CD4-positive, alpha-beta T cell treated with Interferon alpha-2 for 1 hour (primary cell): ENCODE results near the gene DSTN.

ENCODE experiments used
- DNase-seq, 2 donors: peaks; one replicate each; pipeline ENCODE4 v3.0.0-alpha.2; 2020 to 2022

The DSTN gene

DNA sequence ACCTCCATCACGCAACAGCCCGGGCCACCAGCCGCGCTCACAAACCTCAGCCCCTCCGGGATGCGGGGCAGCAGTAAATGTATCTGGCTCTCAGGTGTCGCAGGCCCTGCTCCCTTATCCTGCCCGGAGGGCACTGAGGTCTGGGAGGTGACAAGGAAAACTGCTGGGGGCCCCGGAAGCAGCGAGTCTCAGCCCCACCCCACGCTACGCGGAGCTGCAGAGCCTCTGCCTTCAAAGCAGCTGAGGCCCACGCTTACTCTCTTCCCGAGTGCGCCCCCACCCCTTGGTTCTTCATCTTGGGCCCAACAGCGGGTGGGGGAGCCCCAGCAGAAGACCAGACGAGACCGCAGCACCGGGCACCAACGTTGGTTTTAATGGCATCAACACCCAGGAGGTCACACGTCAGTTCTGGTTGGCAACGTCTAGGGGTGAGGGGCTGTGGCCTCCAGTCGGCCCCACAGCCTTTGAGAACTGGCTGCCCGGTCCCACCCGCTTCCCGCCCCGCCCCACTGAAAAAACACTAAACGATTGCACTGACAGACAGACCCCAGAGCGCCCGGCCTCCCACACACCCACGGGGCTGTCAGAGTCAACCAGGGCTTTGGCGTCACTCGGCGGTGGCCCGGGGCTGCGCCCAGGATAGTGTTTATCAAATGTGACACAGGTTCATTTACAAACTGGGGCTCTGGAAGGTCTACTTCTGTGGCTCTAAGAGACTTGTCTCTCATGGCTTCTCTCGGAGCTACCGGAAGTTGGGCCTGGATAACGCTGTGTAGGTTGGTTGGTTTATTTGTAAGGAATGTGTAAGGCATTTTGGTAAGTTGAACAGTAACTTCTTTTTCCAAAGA is 43.7 kb downstream of the DSTN start:
- no peak for DNase-seq

DNA sequence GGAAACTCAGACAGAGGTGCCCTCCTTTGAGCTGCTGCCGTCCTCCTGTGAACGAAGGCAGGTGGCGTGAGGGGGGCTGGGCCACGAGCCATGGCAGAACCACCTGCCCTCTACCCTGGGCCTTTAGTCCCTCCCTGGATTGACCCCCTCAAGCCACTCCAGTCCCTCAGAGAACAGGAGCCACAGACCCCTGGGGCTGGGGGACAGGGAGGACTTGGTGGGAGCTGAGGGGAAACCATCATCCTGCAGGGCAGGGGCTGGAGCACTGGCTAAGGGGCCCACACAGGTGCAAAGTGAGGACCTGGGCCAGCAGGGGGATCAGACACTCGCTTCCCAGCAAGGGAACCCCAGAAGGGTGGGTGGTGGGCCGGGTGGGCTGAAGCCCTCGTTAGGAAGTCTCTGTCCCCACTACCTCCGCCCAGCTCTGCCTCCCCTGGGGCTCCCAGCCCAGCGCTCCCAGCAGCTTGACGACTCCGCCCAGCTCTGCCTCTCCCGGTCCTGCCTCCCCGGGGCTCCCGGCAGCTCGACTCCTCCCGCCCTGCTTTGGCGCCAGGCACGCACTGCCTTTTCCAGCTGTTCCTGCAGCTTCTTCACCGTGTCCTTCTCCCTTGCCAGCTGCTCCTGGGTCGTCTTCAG is 44.4 kb downstream of the DSTN start:
- DNase-seq = no peak

DNA sequence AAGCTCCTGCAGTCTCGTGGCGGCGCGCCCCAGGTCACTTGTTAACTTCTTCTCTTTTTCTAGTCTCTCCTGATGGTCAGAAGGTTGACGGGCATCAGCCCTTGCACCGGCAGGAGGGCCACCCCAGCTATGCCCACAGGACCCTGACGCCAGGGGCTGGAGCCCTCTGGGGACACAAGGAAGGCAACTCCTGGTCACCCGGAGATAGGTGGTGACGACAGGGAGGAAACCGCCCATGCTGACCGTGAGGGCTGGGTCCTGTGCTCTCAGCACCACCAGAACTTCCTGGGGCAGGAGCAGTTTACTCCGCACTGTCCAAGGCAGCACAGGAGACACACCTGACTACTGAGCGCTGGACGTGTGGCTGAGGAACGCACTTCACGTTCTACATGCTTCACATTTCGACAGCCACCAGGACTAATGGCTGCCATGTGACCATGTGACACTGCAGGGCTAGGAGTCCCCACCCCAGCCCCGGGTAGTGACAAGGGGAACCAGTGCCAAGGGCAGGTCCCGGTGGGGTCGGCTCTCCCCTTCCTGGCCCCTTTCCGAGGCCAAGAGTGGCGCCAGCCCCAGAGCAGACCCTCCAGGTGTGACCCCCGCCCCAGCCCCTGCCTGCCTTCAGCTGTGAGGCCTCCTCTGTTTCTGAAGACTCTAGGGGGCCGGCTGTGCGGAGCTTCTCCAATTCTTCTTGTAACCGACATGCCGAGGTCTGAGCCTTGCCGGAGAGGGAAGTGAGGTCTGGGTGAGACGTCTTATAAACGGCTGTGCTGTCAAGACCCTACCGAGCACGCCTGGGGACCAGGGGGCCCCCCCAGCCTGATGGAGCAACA is 45.2 kb downstream of the DSTN start:
- DNase-seq = no peak

DNA sequence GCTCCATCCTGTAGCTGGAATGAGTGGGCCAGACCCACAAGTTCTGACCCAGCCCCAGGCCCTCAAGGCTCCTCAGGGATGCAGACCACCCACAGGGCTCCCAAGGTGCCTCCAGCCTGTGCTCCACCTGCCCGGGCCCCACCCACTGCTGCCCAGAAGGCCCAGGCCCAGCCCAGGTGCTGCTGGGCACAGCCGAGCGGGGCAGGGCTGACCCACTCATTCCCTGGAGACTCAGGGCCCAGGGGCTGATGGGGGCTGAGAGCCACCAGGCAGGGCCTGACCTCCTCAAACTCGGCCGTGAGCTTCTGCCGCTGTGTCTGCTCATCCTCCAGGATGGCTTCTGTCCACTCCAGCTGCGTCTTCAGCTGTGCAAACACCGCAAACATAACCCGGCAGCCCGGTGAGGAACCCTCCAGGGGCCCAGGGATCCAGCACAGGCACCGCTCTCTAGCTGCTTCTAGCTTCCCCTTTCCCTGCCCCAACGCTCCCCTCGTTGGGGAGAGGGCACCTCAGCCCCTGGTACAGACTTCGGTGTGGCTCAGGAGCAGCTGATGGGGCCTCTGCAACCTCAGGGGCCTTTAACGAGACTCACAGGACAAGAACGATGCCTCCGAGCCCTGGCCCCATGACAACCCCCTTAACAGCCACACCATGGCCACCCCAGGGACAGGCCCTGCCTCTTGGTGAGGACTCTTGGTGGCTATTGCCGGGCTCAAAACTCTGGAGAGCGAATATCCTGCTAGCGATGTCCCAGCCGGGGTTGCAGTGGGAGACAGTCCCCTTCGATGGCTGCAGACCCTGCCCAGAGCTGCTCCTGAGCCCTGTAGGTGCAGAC is 46.0 kb downstream of the DSTN start:
- no peak for DNase-seq

DNA sequence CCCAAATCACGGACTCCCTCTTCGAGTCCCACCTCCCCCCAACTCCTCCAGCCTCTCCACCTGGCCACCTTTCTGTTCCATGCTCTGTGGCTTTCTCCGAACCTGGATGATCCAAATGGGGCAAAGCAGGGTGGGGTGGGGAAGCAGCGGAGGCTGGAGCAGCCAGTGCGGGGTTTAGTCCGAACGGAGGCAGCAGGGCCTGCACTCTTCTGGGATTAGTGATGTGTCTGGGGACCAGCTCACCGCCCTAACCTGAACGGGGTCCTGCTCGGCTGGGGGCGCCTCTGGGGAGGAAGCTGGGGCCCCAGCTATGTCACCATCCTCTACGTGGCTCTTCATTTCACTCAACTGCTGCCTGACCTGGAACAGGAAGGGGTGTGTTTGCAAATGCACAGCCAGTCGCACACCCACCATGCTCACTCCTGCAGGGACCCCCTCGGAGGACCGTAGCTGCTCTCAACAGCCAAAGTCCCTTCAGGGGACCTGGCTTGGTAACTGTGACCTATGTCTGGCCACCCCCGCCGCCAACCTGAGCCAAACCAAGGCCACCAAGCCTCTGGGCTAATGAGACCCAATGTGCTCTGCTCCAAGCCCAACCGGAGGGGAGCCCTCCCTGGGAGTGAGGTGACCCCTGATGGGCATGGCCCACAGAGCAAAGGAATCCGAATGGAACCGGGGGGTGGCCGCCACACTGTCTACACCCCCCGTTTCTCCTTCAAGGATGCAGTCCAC is 46.8 kb downstream of the DSTN start:
- DNase-seq = no peak

- peak; percentile 34 to 61 for DNase-seq
These were observed 47.5 kb downstream of the DSTN start for GRCh38 chr20:17617212-17617867.

DNA sequence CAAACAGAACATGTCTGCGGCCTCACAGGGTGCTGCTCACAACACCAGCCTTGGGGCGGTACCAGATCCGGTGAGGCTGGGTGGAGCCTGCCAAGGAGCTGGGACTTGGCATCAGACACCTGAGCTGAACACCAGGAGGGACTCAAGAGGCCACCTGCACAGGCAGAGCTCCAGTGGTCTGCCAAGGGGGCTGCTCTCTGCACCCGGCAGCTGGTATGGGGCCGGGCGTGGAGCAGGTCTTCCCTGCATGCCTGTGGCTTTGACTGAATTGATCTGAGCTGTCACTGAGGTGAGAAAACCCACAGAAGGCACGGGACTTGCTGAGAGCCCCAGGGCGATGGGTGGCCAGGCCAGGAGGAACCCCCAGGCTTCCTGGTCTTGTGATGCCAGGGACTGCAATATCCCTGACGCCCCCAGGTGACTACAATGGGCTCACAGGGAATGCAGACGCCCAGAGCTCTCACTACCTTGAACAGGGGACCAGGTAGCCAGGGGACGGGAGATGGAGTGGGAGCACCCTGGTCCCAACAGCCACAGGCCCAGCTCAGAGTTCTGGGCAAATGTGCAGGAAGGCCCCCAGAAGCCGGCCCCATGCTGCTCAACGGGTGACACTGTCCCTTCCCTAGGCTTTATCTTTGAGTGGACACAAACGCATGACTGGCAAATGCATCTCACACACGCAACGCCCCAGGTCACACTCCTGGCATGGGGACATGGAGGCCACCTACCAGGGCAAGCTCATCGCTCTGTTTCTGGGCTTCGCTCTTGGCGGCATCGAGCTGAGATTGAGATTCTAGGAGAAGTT is 48.2 kb downstream of the DSTN start:
- no peak for DNase-seq

- DNase-seq = no peak
These were observed 48.8 kb downstream of the DSTN start for GRCh38 chr20:17618673-17619013.

GRCh38 chr20:17619351-17620093 is 49.6 kb downstream of the DSTN start:
- DNase-seq = no peak

GRCh38 chr20:17620371-17621228 is 50.7 kb downstream of the DSTN start:
- no peak for DNase-seq

DNA sequence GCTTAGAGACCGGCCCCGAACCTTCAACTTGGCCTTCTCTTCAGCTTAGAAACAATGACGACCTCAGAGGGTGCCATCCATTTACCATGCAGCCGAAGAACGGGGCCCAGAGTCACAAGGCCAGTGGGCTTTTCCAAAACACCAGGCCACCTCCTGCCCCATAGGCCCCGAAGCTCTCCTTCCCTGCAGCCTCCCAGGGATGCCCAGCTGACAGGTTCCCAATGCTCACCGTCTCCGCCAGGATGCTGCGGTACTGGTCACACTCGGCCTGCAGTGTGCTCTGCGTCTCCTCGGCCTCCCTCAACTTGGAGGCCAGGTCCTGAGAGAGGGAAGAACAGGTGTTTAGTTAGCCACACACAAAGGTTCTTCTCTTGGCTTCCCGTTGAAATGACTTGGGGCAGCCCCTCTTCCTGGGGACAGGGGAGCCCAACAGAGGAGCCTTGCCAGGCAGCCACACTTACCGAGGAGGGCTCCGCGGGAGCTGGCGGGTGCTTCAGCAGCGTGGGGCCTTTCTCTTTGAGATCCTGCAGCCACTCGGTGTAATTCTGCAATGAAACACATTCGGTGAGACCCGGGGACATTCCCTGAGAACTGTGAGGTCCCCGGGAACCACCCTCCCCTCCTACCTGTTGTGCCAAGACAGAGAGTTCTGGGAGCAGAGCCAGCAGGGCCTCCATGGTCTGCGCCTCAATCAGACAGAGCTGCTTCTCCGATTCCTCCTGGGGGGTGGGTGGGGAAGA is 51.5 kb downstream of the DSTN start:
- no peak for DNase-seq

DNA sequence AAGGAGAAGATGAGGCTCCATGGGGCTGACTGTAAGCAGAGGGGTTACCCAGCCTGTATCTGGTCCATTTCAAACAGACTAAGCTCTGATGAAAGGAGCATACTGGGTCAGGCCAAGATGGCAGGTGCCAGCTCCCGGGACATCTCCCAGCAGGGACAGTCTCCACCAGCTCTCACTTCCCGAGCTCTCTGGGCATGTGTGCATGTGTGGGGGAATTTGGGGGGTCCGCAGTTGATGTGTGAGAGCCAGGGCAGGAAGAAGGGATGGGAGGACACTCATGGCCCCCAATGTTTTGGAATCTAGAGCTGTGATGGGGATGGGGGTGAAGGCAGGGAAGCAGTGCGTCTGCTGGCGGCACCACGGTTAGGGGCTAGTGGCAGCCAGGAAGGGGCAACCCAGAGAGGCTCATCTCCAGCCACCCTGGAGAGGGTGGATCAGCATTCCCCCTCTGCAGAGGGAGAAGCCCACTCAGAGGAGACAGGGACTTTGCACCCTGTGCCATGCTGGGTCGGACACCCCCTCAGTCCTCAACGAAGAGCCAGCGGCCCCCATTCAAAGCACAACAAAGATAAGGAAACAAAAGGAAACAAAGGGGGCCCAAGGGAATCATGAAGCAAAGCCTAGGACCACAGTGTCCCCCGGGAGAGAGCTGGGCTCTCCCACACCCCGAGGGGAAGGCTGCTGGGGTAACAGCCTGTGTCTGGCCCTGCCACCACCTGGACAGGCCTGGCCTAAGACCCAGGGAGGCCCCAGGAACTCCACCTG is 52.4 kb downstream of the DSTN start:
- DNase-seq = no peak

- no peak for DNase-seq
These were observed 53.1 kb downstream of the DSTN start for GRCh38 chr20:17622851-17623508.

- no peak for DNase-seq
These were observed 54.2 kb downstream of the DSTN start for GRCh38 chr20:17624070-17624469.

GRCh38 chr20:17624551-17625245 is 54.8 kb downstream of the DSTN start:
- no peak for DNase-seq
